Lung (tissue), 12 donors: ENCODE results near the gene HMGB4. TPM values are rescaled to one million over a fixed set of nuclear protein-coding genes. Genes with fewer than 3 reads are reported as not detected.

Experiments
- ATAC-seq: fragments of 200-7000 bp; cut with Tn5 transposase; one replicate; pipeline ENCODE4 v1.9.1; 2020; ENCODE audit warnings: moderate number of reproducible peaks; ENCODE audit not compliant: insufficient read depth, low FRiP score
- DNase-seq, 3 donors: peaks; one replicate each; pipeline ENCODE4 v3.0.0-alpha.2; 2013 to 2017
- H3K27ac ChIP-seq, 2 donors: one replicate each; pipeline ENCODE4 v1.5.1; 2013; ENCODE audit warnings: mild to moderate bottlenecking in 2 of 2, moderate library complexity in 2 of 2, control low read depth in 1 of 2, inconsistent platforms in 1 of 2, low read depth in 1 of 2, low read length in 1 of 2
- H3K27me3 ChIP-seq, 3 donors: one replicate each; pipeline ENCODE4 v1.5.1; 2013; ENCODE audit warnings: low read length in 2 of 3; ENCODE audit not compliant: control insufficient read depth in 3 of 3, insufficient read depth in 3 of 3
- H3K36me3 ChIP-seq, 4 donors: one replicate each; pipeline ENCODE4 v1.5.1; 2013; ENCODE audit warnings: low read length in 4 of 4, mild to moderate bottlenecking in 1 of 4, moderate library complexity in 1 of 4; ENCODE audit not compliant: control insufficient read depth in 4 of 4, insufficient read depth in 4 of 4
- H3K4me1 ChIP-seq, 5 donors: one replicate each; pipeline ENCODE4 v1.5.1; 2013; ENCODE audit warnings: low read length in 5 of 5, mild to moderate bottlenecking in 2 of 5, moderate library complexity in 1 of 5; ENCODE audit not compliant: control insufficient read depth in 5 of 5, insufficient read depth in 5 of 5
- H3K4me3 ChIP-seq: one replicate; pipeline ENCODE4 v1.5.1; 2013; ENCODE audit warnings: mild to moderate bottlenecking, control low read depth, moderate library complexity
- H3K9ac ChIP-seq, 2 donors: one replicate each; pipeline ENCODE4 v1.5.1; 2013; ENCODE audit warnings: low read length in 2 of 2, control low read depth in 1 of 2; ENCODE audit not compliant: insufficient read depth in 1 of 2
- H3K9me3 ChIP-seq, 4 donors: one replicate each; pipeline ENCODE4 v1.5.1; 2013; ENCODE audit warnings: low read length in 3 of 4, mild to moderate bottlenecking in 1 of 4, moderate library complexity in 1 of 4; ENCODE audit not compliant: control insufficient read depth in 4 of 4, insufficient read depth in 3 of 4
- WGBS, 2 donors: extraction: QIAGEN DNeasy Blood & Tissue Kit; methylation state at CpG; one replicate each; pipeline ENCODE4 v1.1.7; 2013; 5-methylcytosine and 5-hydroxymethylcytosine counted together
- polyA plus RNA-seq, 2 donors: library from polyadenylated mRNA; stranded (reverse); fragments of 200-250 nt; gene quantifications; one replicate each; pipeline ENCODE4 v1.2.1, GENCODE V29; 2013
- total RNA-seq, 2 donors: library from RNA; depleted of rRNA in 1 of 2; stranded (reverse); fragments of >200 nt in 1 of 2; gene quantifications; one replicate each; pipeline ENCODE4 v1.2.1, GENCODE V29; 2014 to 2021
- TF ChIP-seq, protein P1 (sequence below): IDR thresholded peaks from 2 replicates; pipeline ENCODE4 v1.5.1; 2012; ENCODE audit warnings: mild to moderate bottlenecking; ENCODE audit errors: control extremely low read depth, extremely low read depth
- donor health status: control.
- donor health status: control.
- donor health status: Bipolar disorder and iron deficiency.
- donor health status: healthy.
- donor health status: DM: yes; HTN: yes; CAD: no.

The HMGB4 gene
- total and polyA plus RNA-seq, 4 donors, result not detected

DNA sequence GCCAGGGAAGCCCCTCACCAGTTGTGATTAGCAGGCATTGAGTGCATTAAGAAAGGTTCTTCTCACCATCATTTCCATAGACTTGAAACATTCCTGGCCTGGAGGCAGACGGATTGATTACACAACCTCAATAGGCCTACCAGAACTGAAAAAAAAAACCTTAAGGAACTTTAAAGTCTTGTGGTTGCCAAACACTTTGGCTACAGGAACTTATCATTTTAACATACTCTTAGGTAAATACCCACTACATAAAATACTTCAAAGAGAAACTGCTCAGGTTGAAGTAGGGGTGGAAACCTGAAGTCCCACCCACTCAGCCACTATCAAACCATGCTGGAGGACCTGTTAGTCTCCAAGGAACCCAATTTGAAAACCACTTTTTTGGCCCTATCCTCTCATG is 22.4 kb upstream of the HMGB4 start:
- TF ChIP-seq, protein P1, sequence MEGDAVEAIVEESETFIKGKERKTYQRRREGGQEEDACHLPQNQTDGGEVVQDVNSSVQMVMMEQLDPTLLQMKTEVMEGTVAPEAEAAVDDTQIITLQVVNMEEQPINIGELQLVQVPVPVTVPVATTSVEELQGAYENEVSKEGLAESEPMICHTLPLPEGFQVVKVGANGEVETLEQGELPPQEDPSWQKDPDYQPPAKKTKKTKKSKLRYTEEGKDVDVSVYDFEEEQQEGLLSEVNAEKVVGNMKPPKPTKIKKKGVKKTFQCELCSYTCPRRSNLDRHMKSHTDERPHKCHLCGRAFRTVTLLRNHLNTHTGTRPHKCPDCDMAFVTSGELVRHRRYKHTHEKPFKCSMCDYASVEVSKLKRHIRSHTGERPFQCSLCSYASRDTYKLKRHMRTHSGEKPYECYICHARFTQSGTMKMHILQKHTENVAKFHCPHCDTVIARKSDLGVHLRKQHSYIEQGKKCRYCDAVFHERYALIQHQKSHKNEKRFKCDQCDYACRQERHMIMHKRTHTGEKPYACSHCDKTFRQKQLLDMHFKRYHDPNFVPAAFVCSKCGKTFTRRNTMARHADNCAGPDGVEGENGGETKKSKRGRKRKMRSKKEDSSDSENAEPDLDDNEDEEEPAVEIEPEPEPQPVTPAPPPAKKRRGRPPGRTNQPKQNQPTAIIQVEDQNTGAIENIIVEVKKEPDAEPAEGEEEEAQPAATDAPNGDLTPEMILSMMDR, result no peak
- no peak overlapping the region for H3K27ac ChIP-seq
- ATAC-seq (peak; percentile 46), DNase-seq (peak in 1 of 3 donors; percentile 46)
- 49 to 60% methylated on average over 1 of the region's 1 CpG for WGBS, 2 donors
- H3K4me3 ChIP-seq, result no peak overlapping the region
- H3K9me3 ChIP-seq, result peaks cover 0 to 5% (median 0%) of the 10 kb centered on the region in 4 donors
- H3K27me3 ChIP-seq, result no peaks in the 10 kb centered on the region
- H3K4me1 ChIP-seq, result peaks cover 0 to 2% (median 0%) of the 10 kb centered on the region in 5 donors
- no peaks in the 10 kb centered on the region for H3K36me3 ChIP-seq
- H3K9ac ChIP-seq, result no peak overlapping the region

GRCh38 chr1:33842348-33842747 is 21.5 kb upstream of the HMGB4 start:
- no peak overlapping the region for H3K27ac ChIP-seq
- TF ChIP-seq, protein P1, result no peak
- ATAC-seq (no peak), DNase-seq (no peak)
- no peaks in the 10 kb centered on the region for H3K36me3 ChIP-seq
- H3K4me1 ChIP-seq, result peaks cover 0 to 2% (median 0%) of the 10 kb centered on the region in 5 donors
- 87 to 92% methylated on average over 5 of the region's 5 CpGs for WGBS, 2 donors
- H3K4me3 ChIP-seq, result no peak overlapping the region
- H3K27me3 ChIP-seq, result no peaks in the 10 kb centered on the region
- no peaks in the 10 kb centered on the region for H3K9me3 ChIP-seq
- no peak overlapping the region for H3K9ac ChIP-seq

GRCh38 chr1:33844166-33844565 is 19.7 kb upstream of the HMGB4 start:
- TF ChIP-seq, protein P1, result no peak
- DNase-seq, result no peak
- H3K36me3 ChIP-seq, result no peaks in the 10 kb centered on the region

GRCh38 chr1:33846861-33847260 is 17.0 kb upstream of the HMGB4 start:
- peaks cover 0 to 4% (median 2%) of the 10 kb centered on the region in 3 donors for H3K27me3 ChIP-seq

More at GRCh38 chr1:33844166-33844565, 19.7 kb upstream of the HMGB4 start:
- Histone ChIP-seq H3K27me3 (peaks cover 0 to 3% (median 2%) of the 10 kb centered on the region in 3 donors), H3K27ac (no peak overlapping the region), H3K4me1 (peaks cover 0 to 2% (median 0%) of the 10 kb centered on the region in 5 donors), H3K4me3 (no peak overlapping the region), H3K9me3 (no peaks in the 10 kb centered on the region), H3K9ac (no peak overlapping the region)
- ATAC-seq, result no peak
- 60 to 67% methylated on average over 5 of the region's 5 CpGs for WGBS, 2 donors

More at GRCh38 chr1:33846861-33847260, 17.0 kb upstream of the HMGB4 start:
- Histone ChIP-seq H3K9ac (no peak overlapping the region), H3K9me3 (no peaks in the 10 kb centered on the region), H3K36me3 (no peaks in the 10 kb centered on the region), H3K27ac (no peak overlapping the region), H3K4me3 (no peak overlapping the region), H3K4me1 (no peaks in the 10 kb centered on the region)
- TF ChIP-seq, protein P1, result no peak
- no peak for ATAC-seq
- DNase-seq, result no peak
- 89 to 91% methylated on average over 8 of the region's 8 CpGs for WGBS, 2 donors
